Erythroblast (primary cell): ENCODE data around the gene OVCH2.

Experiments
- GATA1 ChIP-seq: IDR thresholded peaks from 2 replicates; pipeline ENCODE4 v1.6.1; 2011; ENCODE audit warnings: low read depth, mild to moderate bottlenecking, control low read depth, low read length, moderate library complexity
- POLR2A ChIP-seq: IDR thresholded peaks from 2 replicates; pipeline ENCODE4 v1.6.1; 2011; ENCODE audit warnings: mild to moderate bottlenecking, low read length

GRCh38 chr11:7654195-7654705 lies 52.0 kb downstream of the OVCH2 start:
- TF ChIP-seq POLR2A, result no peak
- TF ChIP-seq GATA1, result no peak
